Kidney epithelial cell (primary cell): Measurements from ENCODE around the gene MPC1. TPM values are rescaled to one million over a fixed set of nuclear protein-coding genes. Genes with fewer than 3 reads are reported as not detected.
"Not testable (repeated sequence)": the region's sequence is repeated elsewhere in the genome, so short reads cannot be mapped to it uniquely, and the experiment has no call there.

Source experiments
- DNase-seq: peaks from one replicate; pipeline ENCODE4 v3.0.0-alpha.2; 2010; ENCODE audit warnings: low read depth
- H3K27me3 ChIP-seq: 2 replicates; pipeline ENCODE4 v1.6.0; 2011; ENCODE audit warnings: low read length; ENCODE audit not compliant: control insufficient read depth, insufficient read depth
- H3K36me3 ChIP-seq: 2 replicates; pipeline ENCODE4 v1.5.1; 2011; ENCODE audit warnings: low read length; ENCODE audit not compliant: control insufficient read depth, insufficient read depth
- H3K4me3 ChIP-seq: 2 replicates; pipeline ENCODE4 v1.5.1; 2011; ENCODE audit warnings: low read depth, mild to moderate bottlenecking, control low read depth, low read length
- CTCF ChIP-seq: IDR thresholded peaks from 2 replicates; pipeline ENCODE4 v1.5.1; 2011; ENCODE audit warnings: mild to moderate bottlenecking, moderate library complexity, low read length, control low read depth, inconsistent platforms; ENCODE audit not compliant: insufficient read depth, poor library complexity, severe bottlenecking
- total RNA-seq: library from RNA; depleted of rRNA; stranded (reverse); fragments of >200 nt; gene quantifications from 2 replicates; pipeline ENCODE4 v1.2.3, GENCODE V29; 2015

MPC1 gene
- total RNA-seq, 1 donor from 2014 or later, result 20.3 TPM

DNA sequence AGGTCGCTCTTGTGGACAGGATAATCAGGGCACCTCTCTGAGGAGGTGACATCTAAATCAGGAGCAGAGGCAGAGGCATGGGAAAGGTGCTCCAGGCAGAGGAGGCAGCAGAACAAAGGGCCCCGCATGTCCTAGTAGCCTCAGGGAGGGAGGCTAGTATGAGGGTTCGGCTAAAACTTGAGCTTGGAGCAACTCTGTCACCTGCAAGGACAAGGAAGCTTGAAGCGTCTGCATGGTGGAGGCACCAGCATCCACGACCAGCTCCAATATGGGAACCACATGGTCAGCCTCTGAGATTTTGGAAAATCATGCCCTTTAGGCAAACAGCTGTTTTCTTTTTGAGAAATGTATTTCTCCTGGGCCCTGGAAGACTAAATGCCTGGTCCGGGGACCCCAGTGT lies 13.0 kb upstream of the MPC1 start:
- H3K4me3 ChIP-seq, result no peak overlapping the region
- no peak for TF ChIP-seq CTCF
- no peak for DNase-seq
- peaks cover 8% of the 10 kb centered on the region for H3K27me3 ChIP-seq
- H3K36me3 ChIP-seq, result no peaks in the 10 kb centered on the region

- Histone ChIP-seq H3K27me3 (peaks cover 8% of the 10 kb centered on the region), H3K36me3 (no peaks in the 10 kb centered on the region), H3K4me3 (no peak overlapping the region)
- no peak for DNase-seq
- no peak for TF ChIP-seq CTCF
Observed at GRCh38 chr6:166395351-166395750, 12.6 kb upstream of the MPC1 start.

GRCh38 chr6:166394036-166394892 lies 11.5 kb upstream of the MPC1 start:
- Histone ChIP-seq H3K27me3 (peaks cover 8% of the 10 kb centered on the region), H3K4me3 (no peak overlapping the region), H3K36me3 (no peaks in the 10 kb centered on the region)
- no peak for DNase-seq
- no peak for TF ChIP-seq CTCF

DNA sequence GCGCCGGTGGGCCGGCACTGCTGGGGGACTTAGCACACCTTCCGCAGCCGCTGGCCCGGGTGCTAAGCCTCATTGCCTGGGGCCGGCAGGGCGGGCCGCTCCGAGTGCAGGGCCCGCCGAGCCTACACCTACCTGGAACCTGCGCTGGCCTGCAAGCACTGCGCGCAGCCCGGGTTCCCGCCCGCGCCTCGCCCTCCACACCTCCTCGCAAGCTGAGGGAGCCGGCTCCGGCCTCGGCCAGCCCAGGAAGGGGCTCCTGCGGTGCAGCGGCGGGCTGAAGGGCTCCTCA lies 10.7 kb upstream of the MPC1 start:
- H3K27me3 ChIP-seq, result peaks cover 8% of the 10 kb centered on the region
- TF ChIP-seq CTCF, result no peak
- DNase-seq, result no peak
- no peaks in the 10 kb centered on the region for H3K36me3 ChIP-seq
- no peak overlapping the region for H3K4me3 ChIP-seq

- not testable (repeated sequence) for H3K4me3 ChIP-seq, DNase-seq, H3K27me3 ChIP-seq, H3K36me3 ChIP-seq
Observed at GRCh38 chr6:166392755-166393534, 10.2 kb upstream of the MPC1 start.

DNA sequence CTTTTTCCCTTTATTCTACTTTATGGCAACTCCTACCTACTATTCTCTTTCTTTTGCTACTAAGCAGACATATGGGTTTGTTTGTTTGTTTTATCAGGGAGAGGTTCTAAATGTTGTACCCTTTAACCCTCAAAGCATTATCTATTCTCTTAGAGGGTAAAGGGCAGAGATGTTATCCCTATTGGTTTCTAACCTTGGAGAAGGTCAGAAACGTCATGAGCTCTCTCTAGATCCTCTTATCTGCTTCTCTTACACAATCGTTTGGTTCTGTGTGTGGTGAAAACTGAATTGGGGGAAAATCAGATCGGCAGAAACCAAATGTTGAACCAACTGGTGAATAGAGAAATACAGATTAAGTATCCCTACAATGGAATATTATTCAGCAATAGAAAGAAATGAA lies 6.4 kb upstream of the MPC1 start:
- Histone ChIP-seq H3K4me3 (no peak overlapping the region), H3K27me3 (peaks cover 4% of the 10 kb centered on the region), H3K36me3 (no peaks in the 10 kb centered on the region)
- DNase-seq, result no peak
- TF ChIP-seq CTCF, result no peak
